LoVo (cell line): ENCODE data around the gene ISX.

Experiments used
- DNase-seq: peaks from one replicate; pipeline ENCODE4 v3.0.0-alpha.2; 2016; ENCODE audit warnings: low spot score

The ISX gene

GRCh38 chr22:35113341-35113740 lies 47.4 kb downstream of the ISX start:
- no peak for DNase-seq

GRCh38 chr22:35114131-35114980 lies 48.4 kb downstream of the ISX start:
- no peak for DNase-seq

- DNase-seq, result no peak
These were observed 49.6 kb downstream of the ISX start for GRCh38 chr22:35115515-35115914.

- DNase-seq, result no peak
These were observed 50.3 kb downstream of the ISX start for GRCh38 chr22:35116269-35116668.

- DNase-seq, result no peak
These were observed 50.9 kb downstream of the ISX start for GRCh38 chr22:35116817-35117216.

- no peak for DNase-seq
These were observed 53.5 kb downstream of the ISX start for GRCh38 chr22:35119494-35119893.

GRCh38 chr22:35124691-35125219 lies 58.8 kb downstream of the ISX start:
- DNase-seq, result no peak

- no peak for DNase-seq
These were observed 61.0 kb downstream of the ISX start for GRCh38 chr22:35126993-35127392.

- no peak for DNase-seq
These were observed 62.7 kb downstream of the ISX start for GRCh38 chr22:35128637-35129036.

GRCh38 chr22:35131525-35132000 lies 65.6 kb downstream of the ISX start:
- DNase-seq, result no peak

- DNase-seq, result no peak
These were observed 66.6 kb downstream of the ISX start for GRCh38 chr22:35132568-35132967.

- DNase-seq, result no peak
These were observed 67.9 kb downstream of the ISX start for GRCh38 chr22:35133702-35134380.

GRCh38 chr22:35134637-35135036 lies 68.7 kb downstream of the ISX start:
- DNase-seq, result no peak

GRCh38 chr22:35135165-35135564 lies 69.2 kb downstream of the ISX start:
- no peak for DNase-seq
